Measurements from ENCODE around the gene CARNS1.

Gene CARNS1

DNA sequence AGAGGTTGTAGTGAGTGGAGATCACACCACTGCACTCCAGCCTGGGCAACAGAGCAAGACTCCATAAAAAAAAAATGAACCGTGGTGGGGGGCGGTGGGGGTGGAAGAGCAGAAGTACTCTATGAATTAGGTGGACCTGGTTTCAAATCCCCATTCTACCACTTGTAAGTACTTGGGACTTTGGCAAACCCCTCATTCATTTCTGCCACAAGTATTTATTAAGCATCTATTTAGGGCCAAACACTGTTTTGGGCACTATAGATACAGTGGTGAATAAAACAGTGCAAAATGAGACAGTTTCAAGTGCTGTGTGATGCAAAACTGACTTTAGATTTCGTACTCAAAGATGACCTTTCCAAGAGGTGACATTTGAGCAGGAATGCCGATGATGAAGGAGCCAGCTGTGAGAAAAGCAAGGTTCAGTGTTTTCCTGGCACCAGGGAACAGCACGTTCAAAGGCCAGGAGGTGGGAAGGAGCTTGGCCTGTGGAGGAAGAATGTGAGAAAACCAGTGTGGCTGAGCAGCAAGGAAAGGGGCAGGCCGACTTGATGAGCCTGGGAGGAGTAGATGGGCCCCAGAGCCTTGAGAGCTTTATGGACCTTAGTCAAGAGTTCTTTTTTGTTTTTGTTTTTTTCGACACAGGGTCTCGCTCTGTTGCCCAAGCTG is 55.0 kb downstream of the CARNS1 start:
- Histone ChIP-seq H3K4me1 (ENCODE audit: control insufficient read depth in 1 of 2, insufficient read depth in 1 of 2, low read depth in 1 of 2, low read length in 1 of 2) (peaks cover 14 to 21% of the 10 kb centered on the region in 2 experiments), H3K4me3 (ENCODE audit: low read depth in 1 of 2, low read length in 1 of 2) (no peak overlapping the region), H3K27ac (no peak overlapping the region), H3K36me3 (no peaks in the 10 kb centered on the region), H3K27me3 (no peaks in the 10 kb centered on the region), H3K9me3 (no peaks in the 10 kb centered on the region)
- TF ChIP-seq, protein P1, sequence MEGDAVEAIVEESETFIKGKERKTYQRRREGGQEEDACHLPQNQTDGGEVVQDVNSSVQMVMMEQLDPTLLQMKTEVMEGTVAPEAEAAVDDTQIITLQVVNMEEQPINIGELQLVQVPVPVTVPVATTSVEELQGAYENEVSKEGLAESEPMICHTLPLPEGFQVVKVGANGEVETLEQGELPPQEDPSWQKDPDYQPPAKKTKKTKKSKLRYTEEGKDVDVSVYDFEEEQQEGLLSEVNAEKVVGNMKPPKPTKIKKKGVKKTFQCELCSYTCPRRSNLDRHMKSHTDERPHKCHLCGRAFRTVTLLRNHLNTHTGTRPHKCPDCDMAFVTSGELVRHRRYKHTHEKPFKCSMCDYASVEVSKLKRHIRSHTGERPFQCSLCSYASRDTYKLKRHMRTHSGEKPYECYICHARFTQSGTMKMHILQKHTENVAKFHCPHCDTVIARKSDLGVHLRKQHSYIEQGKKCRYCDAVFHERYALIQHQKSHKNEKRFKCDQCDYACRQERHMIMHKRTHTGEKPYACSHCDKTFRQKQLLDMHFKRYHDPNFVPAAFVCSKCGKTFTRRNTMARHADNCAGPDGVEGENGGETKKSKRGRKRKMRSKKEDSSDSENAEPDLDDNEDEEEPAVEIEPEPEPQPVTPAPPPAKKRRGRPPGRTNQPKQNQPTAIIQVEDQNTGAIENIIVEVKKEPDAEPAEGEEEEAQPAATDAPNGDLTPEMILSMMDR (IDR thresholded peaks at IDR 0.05): no peak

DNA sequence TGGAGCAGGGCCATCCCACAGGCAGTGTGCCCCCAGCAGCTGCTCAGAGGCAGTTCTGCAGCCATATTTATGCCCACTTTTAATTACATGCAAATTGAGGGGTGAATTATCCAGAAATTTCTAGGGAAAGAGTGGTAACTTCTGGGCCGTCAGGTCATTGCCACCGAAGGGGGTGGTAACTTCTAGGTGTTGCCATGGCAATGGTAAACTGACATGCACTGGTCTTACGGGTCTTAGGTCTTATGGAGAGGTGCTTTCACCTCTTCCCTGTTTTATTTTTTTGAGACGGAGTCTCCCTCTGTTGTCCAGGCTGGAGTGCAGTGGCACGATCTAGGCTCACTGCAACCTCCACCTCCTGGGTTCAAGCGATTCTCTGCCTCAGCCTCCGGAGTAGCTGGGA is 57.4 kb downstream of the CARNS1 start:
- H3K4me3 ChIP-seq (ENCODE audit: low read depth in 1 of 2, low read length in 1 of 2): no peak overlapping the region
- TF ChIP-seq, protein P1 (IDR thresholded peaks at IDR 0.05): no peak
- H3K27me3 ChIP-seq: peaks cover 2% of the 10 kb centered on the region
- H3K9me3 ChIP-seq: no peaks in the 10 kb centered on the region
- no peak overlapping the region for H3K27ac ChIP-seq
- peaks cover 13 to 17% of the 10 kb centered on the region in 2 experiments for H3K4me1 ChIP-seq (ENCODE audit: control insufficient read depth in 1 of 2, insufficient read depth in 1 of 2, low read depth in 1 of 2, low read length in 1 of 2)
- H3K36me3 ChIP-seq: no peaks in the 10 kb centered on the region
